Testis (tissue), 2 donors: ENCODE measurements around the gene TUBAL3.

Experiments
- CTCF ChIP-seq, 3 experiments: fragments of 450-650 bp in 2 of 3; fragments of 200-600 bp in 1 of 3; sonication (generic) in 1 of 3; IDR thresholded peaks; one replicate each; pipeline ENCODE4 v1.5.1; 2016 to 2019; ENCODE audit warnings: antibody characterized with exemption in 3 of 3, mild to moderate bottlenecking in 2 of 3, moderate library complexity in 1 of 3
- POLR2A ChIP-seq: fragments of 450-650 bp; IDR thresholded peaks from one replicate; pipeline ENCODE4 v1.6.1; 2017; ENCODE audit warnings: antibody characterized with exemption, mild to moderate bottlenecking, moderate library complexity

GRCh38 chr10:5360318-5360915, 44.2 kb downstream of the TUBAL3 start:
- TF ChIP-seq CTCF (IDR thresholded peaks at IDR 0.05), result no peak
- no peak for TF ChIP-seq POLR2A
